Activated CD4-positive, alpha-beta memory T cell treated with anti-CD3 and anti-CD28 coated beads for 36 hours (primary cell): ENCODE data around the gene ACAN. TPM values are rescaled to one million over a fixed set of nuclear protein-coding genes. Genes with fewer than 3 reads are reported as not detected.

ENCODE experiments used
- CTCF ChIA-PET: fragments of 350-600 bp; sonication (Branson Sonifier 250); formaldehyde crosslinking; loops from one replicate; lab custom pipeline; 2021; ENCODE audit warnings: antibody characterized with exemption, inconsistent platforms; lab: Charles Lee
- POLR2A ChIA-PET: fragments of 350-600 bp; sonication (Branson Sonifier 250); formaldehyde crosslinking; loops from one replicate; lab custom pipeline; 2021; ENCODE audit warnings: antibody characterized with exemption; lab: Charles Lee
- DNase-seq: peaks from one replicate; pipeline ENCODE4 v3.0.0-alpha.2; 2020
- H3K27ac Mint-ChIP-seq: one replicate; pipeline ENCODE4 v1.8.0; 2021; ENCODE audit warnings: mixed read lengths
- H3K27me3 Mint-ChIP-seq: one replicate; pipeline ENCODE4 v1.8.0; 2021; ENCODE audit warnings: mixed read lengths
- H3K36me3 Mint-ChIP-seq: one replicate; pipeline ENCODE4 v1.8.0; 2021; ENCODE audit warnings: mixed read lengths
- H3K4me1 Mint-ChIP-seq: one replicate; pipeline ENCODE4 v1.8.0; 2021; ENCODE audit warnings: low read depth, mixed read lengths
- H3K4me3 Mint-ChIP-seq: one replicate; pipeline ENCODE4 v1.8.0; 2021; ENCODE audit warnings: mild to moderate bottlenecking, mixed read lengths
- H3K9me3 Mint-ChIP-seq: one replicate; pipeline ENCODE4 v1.8.0; 2021; ENCODE audit warnings: mixed read lengths
- intact Hi-C: fragments of 100-400 bp; cut with micrococcal nuclease; formaldehyde crosslinking; loops from one replicate; pipeline ENCODE4 v1.15.1; 2023
- total RNA-seq, 2 experiments: library from RNA; stranded (reverse); gene quantifications; one replicate each; pipeline ENCODE4 v1.2.3, GENCODE V29; 2021

The ACAN gene
- not detected for total RNA-seq

GRCh38 chr15:88803241-88803919 lies at the start of gene ACAN:
ACAN (plus strand) TSS chr15:88803436; CDS start chr15:88836207, 32,771 bp downstream.
- Mint-ChIP-seq H3K27me3 (peaks cover 43% of the 10 kb centered on the region), H3K4me1 (peaks cover 6% of the 10 kb centered on the region), H3K36me3 (no peaks in the 10 kb centered on the region), H3K27ac (no peak within 1 kb of the TSS), H3K4me3 (no peak within 1 kb of the TSS), H3K9me3 (no peaks in the 10 kb centered on the region)
- no peak for DNase-seq
- POLR2A ChIA-PET = no interaction called here
- intact Hi-C loops = loop anchor here (10.0 kb wide), 1 partner anchor 99 kb away; no protein-coding TSS in a partner anchor
- CTCF ChIA-PET = interaction anchor here (1.0 to 1.5 kb wide), 2 partner anchors 151 to 179 kb away, joined by 3 to 5 read pairs; no protein-coding TSS in a partner anchor

GRCh38 chr15:88756521-88756920 lies 46.7 kb upstream of the ACAN start:
- no peak overlapping the region for H3K4me3 Mint-ChIP-seq

GRCh38 chr15:88756921-88757320 lies 46.3 kb upstream of the ACAN start:
- ChIA-PET POLR2A (no interaction called here), CTCF (no interaction called here)
- DNase-seq = no peak
- intact Hi-C loops = no loop called here
- H3K9me3 Mint-ChIP-seq = no peaks in the 10 kb centered on the region
- H3K36me3 Mint-ChIP-seq = no peaks in the 10 kb centered on the region
- no peaks in the 10 kb centered on the region for H3K4me1 Mint-ChIP-seq
- H3K4me3 Mint-ChIP-seq = no peak overlapping the region
- peaks cover 4% of the 10 kb centered on the region for H3K27me3 Mint-ChIP-seq
- H3K27ac Mint-ChIP-seq = no peak overlapping the region

More at GRCh38 chr15:88756521-88756920, 46.7 kb upstream of the ACAN start:
- CTCF ChIA-PET = no interaction called here
- no peaks in the 10 kb centered on the region for H3K36me3 Mint-ChIP-seq
- no peaks in the 10 kb centered on the region for H3K4me1 Mint-ChIP-seq
- no peaks in the 10 kb centered on the region for H3K9me3 Mint-ChIP-seq
- no peak overlapping the region for H3K27ac Mint-ChIP-seq
- POLR2A ChIA-PET = no interaction called here
- no peak for DNase-seq
- intact Hi-C loops = no loop called here
- peaks cover 4% of the 10 kb centered on the region for H3K27me3 Mint-ChIP-seq

- intact Hi-C loops = no loop called here
- no peak overlapping the region for H3K4me3 Mint-ChIP-seq
- CTCF ChIA-PET = no interaction called here
- DNase-seq = no peak
- POLR2A ChIA-PET = no interaction called here
- H3K27ac Mint-ChIP-seq = no peak overlapping the region
- H3K4me1 Mint-ChIP-seq = no peaks in the 10 kb centered on the region
- no peaks in the 10 kb centered on the region for H3K9me3 Mint-ChIP-seq
- peaks cover 4% of the 10 kb centered on the region for H3K27me3 Mint-ChIP-seq
- H3K36me3 Mint-ChIP-seq = no peaks in the 10 kb centered on the region
Observed at GRCh38 chr15:88759872-88760271, 43.4 kb upstream of the ACAN start.

GRCh38 chr15:88764448-88764847 lies 38.8 kb upstream of the ACAN start:
- CTCF ChIA-PET = no interaction called here
- no peaks in the 10 kb centered on the region for H3K9me3 Mint-ChIP-seq
- intact Hi-C loops = no loop called here
- H3K27me3 Mint-ChIP-seq = peaks cover 12% of the 10 kb centered on the region
- POLR2A ChIA-PET = no interaction called here
- no peak overlapping the region for H3K27ac Mint-ChIP-seq
- no peaks in the 10 kb centered on the region for H3K4me1 Mint-ChIP-seq
- H3K4me3 Mint-ChIP-seq = no peak overlapping the region
- no peak for DNase-seq
- no peaks in the 10 kb centered on the region for H3K36me3 Mint-ChIP-seq

- Mint-ChIP-seq H3K27ac (no peak overlapping the region), H3K4me1 (peaks cover 2% of the 10 kb centered on the region), H3K9me3 (peaks cover 5% of the 10 kb centered on the region), H3K36me3 (peaks cover 2% of the 10 kb centered on the region), H3K27me3 (peaks cover 19% of the 10 kb centered on the region), H3K4me3 (no peak overlapping the region)
- DNase-seq = no peak
- CTCF ChIA-PET = no interaction called here
- intact Hi-C loops = no loop called here
- POLR2A ChIA-PET = no interaction called here
Observed at GRCh38 chr15:88765212-88765611, 38.0 kb upstream of the ACAN start.

GRCh38 chr15:88769161-88769971 lies 33.9 kb upstream of the ACAN start:
- ChIA-PET CTCF (no interaction called here), POLR2A (no interaction called here)
- no peak overlapping the region for H3K4me3 Mint-ChIP-seq
- H3K27me3 Mint-ChIP-seq = peaks cover 27% of the 10 kb centered on the region
- intact Hi-C loops = no loop called here
- H3K36me3 Mint-ChIP-seq = peaks cover 2% of the 10 kb centered on the region
- no peak overlapping the region for H3K27ac Mint-ChIP-seq
- H3K9me3 Mint-ChIP-seq = peaks cover 8% of the 10 kb centered on the region
- no peak for DNase-seq
- peaks cover 2% of the 10 kb centered on the region for H3K4me1 Mint-ChIP-seq

GRCh38 chr15:88775776-88776175 lies 27.5 kb upstream of the ACAN start:
- ChIA-PET POLR2A (no interaction called here), CTCF (no interaction called here)
- no peaks in the 10 kb centered on the region for H3K4me1 Mint-ChIP-seq
- DNase-seq = no peak
- H3K27me3 Mint-ChIP-seq = peaks cover 16% of the 10 kb centered on the region
- H3K9me3 Mint-ChIP-seq = peaks cover 16% of the 10 kb centered on the region
- no peak overlapping the region for H3K27ac Mint-ChIP-seq
- no peaks in the 10 kb centered on the region for H3K36me3 Mint-ChIP-seq
- intact Hi-C loops = no loop called here
- H3K4me3 Mint-ChIP-seq = no peak overlapping the region

- Mint-ChIP-seq H3K4me1 (no peaks in the 10 kb centered on the region), H3K4me3 (no peak overlapping the region), H3K27ac (no peak overlapping the region), H3K27me3 (peaks cover 12% of the 10 kb centered on the region), H3K9me3 (peaks cover 14% of the 10 kb centered on the region), H3K36me3 (no peaks in the 10 kb centered on the region)
- ChIA-PET POLR2A (no interaction called here), CTCF (no interaction called here)
- no peak for DNase-seq
- intact Hi-C loops = no loop called here
Observed at GRCh38 chr15:88776646-88777045, 26.6 kb upstream of the ACAN start.

GRCh38 chr15:88779944-88780343 lies 23.3 kb upstream of the ACAN start:
- ChIA-PET POLR2A (no interaction called here), CTCF (no interaction called here)
- Mint-ChIP-seq H3K27ac (no peak overlapping the region), H3K27me3 (peaks cover 10% of the 10 kb centered on the region), H3K4me3 (no peak overlapping the region), H3K9me3 (peaks cover 14% of the 10 kb centered on the region), H3K4me1 (no peaks in the 10 kb centered on the region), H3K36me3 (no peaks in the 10 kb centered on the region)
- intact Hi-C loops = no loop called here
- DNase-seq = no peak

- CTCF ChIA-PET = interaction anchor here (0.7 kb wide), 1 partner anchor 158 kb away, joined by 3 read pairs; no protein-coding TSS in a partner anchor
- Mint-ChIP-seq H3K4me1 (no peaks in the 10 kb centered on the region), H3K36me3 (no peaks in the 10 kb centered on the region), H3K9me3 (no peaks in the 10 kb centered on the region), H3K27me3 (peaks cover 5% of the 10 kb centered on the region), H3K27ac (no peak overlapping the region), H3K4me3 (no peak overlapping the region)
- POLR2A ChIA-PET = no interaction called here
- intact Hi-C loops = no loop called here
- no peak for DNase-seq
Observed at GRCh38 chr15:88782465-88782864, 20.8 kb upstream of the ACAN start.

GRCh38 chr15:88785217-88785616 lies 18.0 kb upstream of the ACAN start:
- Mint-ChIP-seq H3K36me3 (no peaks in the 10 kb centered on the region), H3K4me3 (no peak overlapping the region), H3K4me1 (no peaks in the 10 kb centered on the region), H3K9me3 (no peaks in the 10 kb centered on the region), H3K27me3 (peaks cover under 1% of the 10 kb centered on the region), H3K27ac (no peak overlapping the region)
- DNase-seq = no peak
- intact Hi-C loops = no loop called here
- ChIA-PET CTCF (no interaction called here), POLR2A (no interaction called here)
